Endometrial microvascular endothelial cells (primary cell): ENCODE results near the gene LRP1B. TPM values are rescaled to one million over a fixed set of nuclear protein-coding genes. Genes with fewer than 3 reads are reported as not detected.

Experiments used
- in situ Hi-C: cut with HindIII; loops from 2 replicates; pipeline ENCODE4 v1.10.0; 2017; ENCODE audit warnings: low sequenced_read_pairs, low pct_unique_long_range_greater_than_20kb; ENCODE audit errors: inconsistent ontology term
- total RNA-seq: library from RNA; depleted of rRNA; stranded (reverse); fragments of >200 nt; gene quantifications from one replicate; pipeline ENCODE4 v1.2.3, GENCODE V29; 2015; ENCODE audit errors: inconsistent ontology term

The LRP1B gene
- total RNA-seq, 1 donor from 2014 or later: not detected

DNA sequence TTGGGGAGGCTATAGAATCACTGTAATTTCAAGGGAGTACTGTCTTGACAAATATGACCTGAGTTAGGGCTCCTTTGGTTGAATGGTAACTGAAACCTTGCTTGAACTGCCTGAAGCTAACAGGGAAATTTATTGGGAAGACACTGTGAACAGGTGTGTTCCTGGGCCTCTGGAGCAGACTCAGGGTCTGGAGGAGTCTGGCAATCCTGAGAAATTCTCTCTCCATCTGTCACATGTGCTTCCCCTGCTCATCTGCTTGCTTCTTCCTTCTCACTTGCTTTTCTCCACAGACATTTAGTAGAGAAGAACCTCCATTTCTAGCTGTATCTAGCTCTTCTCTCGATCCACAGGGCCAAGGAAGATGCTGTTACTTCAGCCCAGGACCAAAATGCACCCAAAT is 476.5 kb downstream of the LRP1B start:
- in situ Hi-C loops: no loop called here

DNA sequence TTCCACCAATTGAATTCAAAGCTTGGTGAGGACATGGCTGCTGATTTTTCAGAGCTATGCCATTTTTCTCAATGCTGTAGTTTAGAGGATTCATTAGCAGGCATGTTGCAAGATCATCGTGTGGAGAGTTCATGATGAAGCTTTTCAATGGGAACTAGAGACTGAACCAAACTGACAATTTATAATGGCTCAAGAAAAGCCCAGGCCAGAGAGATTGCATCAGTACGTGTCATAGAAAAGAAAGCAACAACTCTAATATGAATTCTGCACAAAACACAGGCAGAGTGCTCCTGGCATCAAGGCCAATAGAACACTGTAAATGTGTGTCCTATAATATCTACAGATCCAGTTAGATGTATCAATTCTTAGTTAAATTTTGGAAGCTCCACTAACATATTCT is 477.6 kb downstream of the LRP1B start:
- in situ Hi-C loops: no loop called here

DNA sequence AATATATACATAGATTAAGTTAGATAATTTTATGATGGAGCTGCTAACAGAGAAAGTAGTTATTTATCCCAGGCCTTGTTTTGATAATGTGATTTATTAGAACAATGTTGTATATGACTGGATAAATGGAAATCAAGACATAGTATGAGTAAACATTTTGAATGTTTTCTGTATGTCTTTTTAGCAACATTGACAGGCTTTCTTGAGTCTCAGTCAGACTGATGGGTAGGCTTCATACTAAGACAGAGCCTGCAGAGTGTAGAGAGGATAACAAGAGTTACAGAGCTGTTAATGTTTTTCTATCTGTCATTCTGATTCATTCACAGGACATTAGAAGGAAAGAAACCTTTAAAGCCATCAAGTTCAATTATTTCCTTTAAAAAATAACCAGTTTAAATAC is 478.5 kb downstream of the LRP1B start:
- in situ Hi-C loops: no loop called here

DNA sequence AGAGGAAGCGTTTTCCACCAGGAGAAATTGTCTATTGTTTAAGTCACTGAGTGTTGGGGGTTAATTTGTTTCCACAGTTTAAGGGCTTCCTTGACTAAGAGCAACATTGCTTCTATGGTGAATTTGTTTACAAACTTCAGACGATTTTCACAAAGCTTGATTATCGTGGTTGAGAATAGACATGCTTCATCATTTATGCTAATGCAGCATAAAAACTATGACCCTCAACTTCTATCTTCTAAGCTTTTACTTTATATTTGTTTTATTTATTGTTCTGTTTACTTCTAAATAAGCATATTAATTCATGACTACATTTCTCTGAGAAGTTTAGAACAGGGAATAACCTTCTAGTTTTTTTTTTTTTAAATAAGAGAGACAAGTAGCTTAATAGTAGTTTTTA is 483.5 kb downstream of the LRP1B start:
- in situ Hi-C loops: no loop called here

DNA sequence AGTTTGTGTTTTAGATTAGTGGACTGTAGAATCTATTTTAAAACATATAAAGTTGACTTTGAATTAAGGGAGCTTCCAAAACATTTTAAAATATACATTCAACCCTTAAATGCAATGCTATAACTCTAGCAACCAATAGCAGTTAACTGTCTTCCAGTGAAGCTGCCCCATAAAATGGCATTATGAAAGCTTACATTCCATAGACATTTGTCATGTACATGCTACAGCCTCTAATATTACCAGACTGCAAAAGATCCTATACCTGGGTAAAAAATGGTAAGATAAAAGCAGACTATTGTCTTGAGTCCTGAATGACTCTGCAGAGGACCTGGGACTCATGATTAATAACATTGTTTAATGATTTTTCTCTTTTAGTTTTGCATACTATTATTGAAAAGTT is 489.4 kb downstream of the LRP1B start:
- in situ Hi-C loops: no loop called here

DNA sequence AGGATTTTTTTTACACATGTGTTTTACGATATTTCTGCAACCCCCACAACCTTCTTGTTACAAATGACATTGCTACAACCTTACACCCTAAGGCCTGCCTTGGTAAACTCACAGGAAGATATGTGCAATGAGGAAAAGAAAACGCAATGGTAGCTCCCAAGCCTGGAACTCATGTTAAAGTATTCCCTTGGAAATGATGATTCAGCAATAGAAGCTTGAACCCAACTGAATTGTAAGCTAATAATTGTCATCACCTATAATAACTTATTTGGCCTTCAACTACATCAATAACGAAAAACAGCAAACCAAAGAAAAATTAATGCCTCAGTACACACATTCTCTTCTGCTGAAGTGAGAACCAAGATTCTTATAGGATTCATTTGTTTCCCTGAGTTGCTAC is 491.0 kb downstream of the LRP1B start:
- in situ Hi-C loops: no loop called here

DNA sequence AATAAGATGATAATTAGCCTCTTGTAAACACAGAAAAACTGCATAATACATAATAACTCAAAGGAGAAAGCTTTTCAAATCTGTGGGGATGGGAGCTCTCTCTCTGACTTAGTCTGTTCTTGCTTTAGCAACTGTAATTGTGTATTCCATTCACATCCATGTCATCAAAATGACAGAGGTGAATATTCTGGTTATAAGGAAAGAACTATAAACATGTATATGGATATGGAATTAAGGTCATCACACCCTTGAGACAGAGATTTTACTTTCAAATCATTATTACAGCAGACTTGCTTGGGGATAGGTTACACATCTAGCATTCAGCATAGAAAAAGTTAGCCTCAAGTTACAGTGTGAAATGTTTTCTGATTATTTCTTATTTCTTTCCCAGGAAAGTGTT is 497.7 kb downstream of the LRP1B start:
- in situ Hi-C loops: no loop called here

DNA sequence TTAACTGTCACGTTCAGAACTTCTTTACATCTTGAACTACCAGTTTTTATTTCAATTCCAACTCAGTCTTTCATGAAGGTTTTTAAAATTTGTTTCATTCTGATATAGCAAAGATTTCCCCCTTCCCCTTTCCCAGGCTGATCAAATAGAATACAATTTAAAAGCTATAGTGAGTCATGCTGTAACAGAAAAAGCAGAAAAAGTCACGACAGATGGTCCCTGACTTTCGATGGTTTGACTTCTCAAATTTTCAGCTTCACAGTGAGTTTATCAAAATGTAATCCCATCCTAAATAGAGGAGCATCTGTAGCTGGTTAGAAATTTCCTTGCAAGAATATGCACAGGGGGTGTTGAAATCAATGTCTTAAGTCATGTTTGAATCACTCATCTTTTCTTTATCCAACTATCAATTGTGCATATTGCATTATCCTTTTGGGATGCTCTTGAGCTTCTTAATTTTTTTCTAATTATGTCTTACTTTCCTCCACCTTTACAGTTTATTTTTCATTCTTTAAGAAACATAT is 500.3 kb downstream of the LRP1B start:
- in situ Hi-C loops: no loop called here

DNA sequence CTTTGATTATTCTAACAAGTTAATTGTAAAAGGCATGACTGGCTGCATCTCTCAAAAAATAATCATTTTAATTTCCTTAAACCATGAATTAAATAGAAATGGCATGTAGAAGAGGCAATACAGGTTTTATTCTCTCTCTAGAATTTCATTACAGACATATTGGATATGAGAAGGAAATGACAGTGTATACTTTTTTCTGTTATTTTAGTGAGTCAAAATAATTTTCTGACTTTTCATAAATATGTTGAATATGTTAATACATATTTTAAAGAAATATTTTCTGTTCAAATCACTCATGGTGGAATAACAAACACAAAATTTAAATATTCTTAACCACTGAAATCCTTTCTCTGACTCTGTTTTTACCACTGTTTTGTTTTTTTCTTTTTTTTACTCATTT is 510.4 kb downstream of the LRP1B start:
- in situ Hi-C loops: no loop called here

DNA sequence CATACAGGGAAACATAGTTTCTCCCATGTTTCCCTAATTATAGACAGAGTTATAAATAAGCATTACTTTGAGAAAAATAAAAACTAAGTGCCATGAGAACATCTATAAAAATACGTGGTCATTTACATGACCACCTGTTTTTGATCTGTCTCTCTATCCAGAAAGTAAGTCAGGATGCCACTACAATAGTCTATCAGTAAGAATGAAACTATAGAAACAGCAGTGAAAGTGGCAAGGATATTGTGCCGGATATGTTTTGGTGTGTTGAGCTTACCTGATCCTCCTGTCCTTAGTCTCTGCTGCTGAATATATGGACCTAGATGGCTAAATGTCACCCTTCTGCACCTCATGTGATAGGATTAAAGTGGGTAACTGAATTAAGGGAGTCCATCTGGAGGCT is 512.4 kb downstream of the LRP1B start:
- in situ Hi-C loops: no loop called here

DNA sequence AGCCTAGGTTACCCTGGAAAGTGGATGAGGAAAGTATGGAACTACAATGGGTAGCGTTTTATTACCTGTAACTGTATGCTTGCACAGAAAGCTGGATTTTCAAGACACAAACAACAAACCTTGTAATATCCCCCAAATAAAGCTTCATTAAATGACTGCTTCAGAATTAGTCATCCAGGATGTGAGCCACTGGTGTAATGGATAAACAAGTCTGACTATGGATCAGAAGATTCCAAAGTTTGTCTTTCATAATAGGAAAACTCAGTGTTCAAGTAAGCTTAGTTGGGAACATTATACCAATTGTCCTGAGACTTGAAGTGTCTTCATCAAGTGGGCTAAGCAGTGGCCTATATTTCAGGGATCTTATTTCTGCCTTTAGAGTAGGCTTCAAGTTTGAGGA is 518.8 kb downstream of the LRP1B start:
- in situ Hi-C loops: no loop called here

DNA sequence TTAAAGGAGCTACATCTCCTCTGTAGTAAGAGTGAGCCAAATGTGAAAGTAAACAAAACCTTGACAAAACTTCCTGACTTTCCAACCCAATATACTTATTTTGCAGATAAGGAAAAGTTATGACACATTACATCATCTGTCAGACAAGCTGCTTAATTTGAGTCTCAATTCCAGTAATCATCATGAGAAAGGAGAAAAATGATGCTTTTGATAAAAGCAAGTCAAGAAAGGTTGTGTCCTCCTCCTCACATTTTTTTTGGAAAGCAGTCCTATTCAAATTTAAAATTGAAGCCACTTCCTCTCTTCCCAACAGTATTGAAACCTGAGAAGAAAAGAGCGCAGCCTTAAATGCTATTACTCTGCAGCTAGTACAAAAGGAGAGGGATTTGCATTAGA is 519.6 kb downstream of the LRP1B start:
- in situ Hi-C loops: no loop called here

DNA sequence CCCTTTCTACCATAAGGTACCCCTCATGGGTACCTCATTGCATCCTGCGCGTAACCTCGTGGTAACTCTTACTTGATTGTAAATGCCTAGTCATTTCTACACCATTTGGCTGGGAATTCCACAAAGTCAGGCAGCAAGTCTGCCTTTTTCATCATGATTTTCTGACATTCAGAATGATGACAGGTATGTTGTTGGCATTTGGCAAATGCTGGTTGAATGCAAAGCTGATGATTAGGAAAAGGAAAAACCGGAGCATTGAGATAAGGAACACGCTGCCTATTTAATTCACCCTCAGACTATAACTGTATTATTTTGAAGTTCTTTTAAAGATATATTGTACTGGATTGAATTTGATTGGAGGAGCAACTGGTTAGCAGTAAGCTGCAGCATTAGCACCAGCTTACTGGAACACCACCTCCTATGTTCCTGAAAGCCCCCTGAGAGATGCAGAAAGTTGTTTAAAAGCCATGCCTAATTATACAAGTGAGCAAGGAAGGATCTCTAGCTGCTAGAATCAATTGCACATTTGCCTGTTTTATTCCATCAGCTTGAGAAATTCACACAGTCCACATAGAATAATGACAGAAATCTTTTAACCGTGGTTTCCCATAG is 520.1 kb downstream of the LRP1B start:
- in situ Hi-C loops: no loop called here

DNA sequence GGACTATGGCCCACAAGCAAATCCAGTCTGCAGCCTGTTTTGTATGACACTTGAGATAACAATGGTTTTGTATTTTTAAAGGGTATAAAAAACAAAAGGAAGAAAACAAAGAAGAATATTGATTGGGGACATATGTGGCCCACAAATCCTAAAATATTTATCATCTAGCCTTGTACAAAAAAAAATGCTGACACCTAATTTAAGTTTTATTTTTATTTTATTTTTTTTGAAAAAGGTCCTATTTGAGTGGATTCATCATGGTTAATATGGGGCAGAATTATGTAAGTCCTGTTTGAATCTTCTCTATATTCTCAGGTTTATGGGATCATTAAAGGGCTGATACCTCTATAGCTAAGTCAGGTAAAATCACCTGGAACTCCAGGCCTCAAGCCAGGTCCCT is 525.7 kb downstream of the LRP1B start:
- in situ Hi-C loops: no loop called here

DNA sequence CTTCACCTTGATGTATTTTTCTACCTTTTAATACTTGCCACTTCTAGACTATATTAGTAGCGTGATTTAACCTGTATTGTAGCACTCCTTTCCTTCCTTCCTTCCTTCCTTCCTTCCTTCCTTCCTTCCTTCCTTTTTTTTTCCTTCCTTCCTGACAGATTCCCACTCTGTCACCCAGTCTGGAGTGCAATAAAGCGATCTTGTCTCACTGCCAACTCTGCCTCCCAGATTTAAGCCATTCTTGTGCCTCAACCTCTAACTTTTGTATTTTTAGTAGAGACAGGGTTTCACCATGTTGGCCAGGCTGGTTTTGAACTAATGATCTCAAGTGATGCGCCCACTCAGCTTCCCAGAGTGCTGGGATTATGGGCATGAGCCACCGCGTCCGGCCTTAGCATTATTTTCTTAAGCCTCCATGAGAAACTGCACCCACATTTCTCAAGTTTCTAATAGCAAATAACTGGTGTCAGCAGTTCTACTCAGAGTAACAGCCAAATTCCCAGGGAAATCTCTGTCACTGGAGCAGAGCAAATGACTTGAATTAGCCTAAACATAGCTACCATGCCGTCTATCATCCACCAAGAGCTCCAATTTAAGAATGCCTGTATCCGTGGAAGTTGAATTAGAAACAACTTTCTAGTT is 529.2 kb downstream of the LRP1B start:
- in situ Hi-C loops: no loop called here

DNA sequence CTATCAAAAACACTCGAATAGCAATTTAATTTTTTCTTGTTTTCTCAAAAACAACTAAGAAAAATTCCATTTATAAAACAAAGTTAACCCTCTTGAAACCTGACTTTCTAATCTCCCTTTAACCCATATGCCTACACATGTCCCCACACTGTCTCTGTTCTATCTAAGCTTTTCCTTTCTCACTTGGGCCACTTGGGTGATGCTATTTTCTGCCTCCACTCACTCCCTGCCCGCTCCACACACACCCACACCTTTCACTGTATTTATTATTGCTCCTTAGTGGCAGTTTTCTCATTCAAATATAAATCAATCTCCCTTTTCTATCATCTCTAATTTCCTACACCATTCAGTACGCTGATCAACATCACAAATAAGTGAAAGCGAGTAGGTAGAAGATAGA is 531.1 kb downstream of the LRP1B start:
- in situ Hi-C loops: no loop called here

DNA sequence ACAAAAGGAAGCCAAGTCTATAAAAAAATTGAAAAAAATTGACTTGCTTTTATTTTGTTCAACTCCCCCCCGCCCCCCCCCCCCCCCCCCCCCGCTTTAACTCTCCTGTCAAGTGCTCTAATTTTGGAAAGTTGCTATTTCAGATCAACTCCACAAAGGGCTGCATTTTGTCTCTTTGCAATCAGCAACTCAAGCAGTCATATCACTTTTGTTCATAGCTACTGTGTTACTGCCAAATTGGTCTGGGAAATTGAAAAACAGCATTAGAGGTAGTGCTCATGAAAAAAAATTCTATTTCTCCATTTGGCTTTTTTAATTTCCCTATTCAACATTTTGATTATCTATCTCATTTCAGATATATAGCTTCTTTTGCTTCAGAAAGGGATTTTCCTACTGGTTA is 531.8 kb downstream of the LRP1B start:
- in situ Hi-C loops: no loop called here

DNA sequence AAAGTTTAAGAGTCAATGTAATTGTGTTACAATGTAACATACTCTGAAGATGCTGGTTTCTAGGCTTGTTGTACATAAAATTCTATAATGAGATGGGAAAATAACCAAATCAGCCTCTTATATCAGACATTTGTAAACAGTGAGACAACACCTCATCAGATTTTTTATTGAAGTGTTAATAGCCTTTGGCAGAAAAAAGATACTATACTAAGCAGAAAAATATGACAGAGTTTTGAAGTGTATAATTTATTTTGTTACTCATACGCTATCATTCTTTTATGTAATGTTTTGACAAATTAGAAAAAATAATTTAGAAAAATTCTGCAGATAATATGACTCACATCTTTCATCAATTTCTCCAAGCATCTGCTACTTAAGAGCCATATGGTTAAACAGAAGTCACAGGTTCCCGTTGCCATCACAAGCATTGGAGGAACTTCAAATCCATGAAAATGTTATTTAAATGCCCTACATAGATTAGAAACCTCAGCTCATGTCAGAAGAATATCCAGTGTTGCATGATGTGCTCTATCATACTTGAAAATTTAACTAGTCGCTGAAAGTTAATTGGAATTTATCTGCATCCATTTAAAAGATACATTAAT is 535.4 kb downstream of the LRP1B start:
- in situ Hi-C loops: no loop called here

DNA sequence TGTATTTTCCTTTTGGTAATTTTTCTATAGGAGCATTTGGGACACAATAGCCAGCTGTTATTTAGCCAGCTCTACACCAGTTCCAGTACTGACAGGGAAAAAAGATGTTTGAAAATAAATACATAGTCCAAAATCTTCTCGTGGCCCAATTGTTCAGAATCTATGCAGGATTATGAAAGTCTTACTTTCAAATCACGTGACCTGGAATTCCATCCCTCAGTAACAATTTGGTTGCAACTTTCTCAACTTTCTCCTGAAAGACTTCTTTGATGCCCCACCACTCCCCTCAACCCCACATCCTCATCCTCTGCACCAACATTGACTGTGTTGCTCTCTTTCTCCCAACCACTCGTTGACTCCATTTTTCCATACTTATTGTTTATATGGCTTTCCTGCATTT is 539.0 kb downstream of the LRP1B start:
- in situ Hi-C loops: no loop called here

DNA sequence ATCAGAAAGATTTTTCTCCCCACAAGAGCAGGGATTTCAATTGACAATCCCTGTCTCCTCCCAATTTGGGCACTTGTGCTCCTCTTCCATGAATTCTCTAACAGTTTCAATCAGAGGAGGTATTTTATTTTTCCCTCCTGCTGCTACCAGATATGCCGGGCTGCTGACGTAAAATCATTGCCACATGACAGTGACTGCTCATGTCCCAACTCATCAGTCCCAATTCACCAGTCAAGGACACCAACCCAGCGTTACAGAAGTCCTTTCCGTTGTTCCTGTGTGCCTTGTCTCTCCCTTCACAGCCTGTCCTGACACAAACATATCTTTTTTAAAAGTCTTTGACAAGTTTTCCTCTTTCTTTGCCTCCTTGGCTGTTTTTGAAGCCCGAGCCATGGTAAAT is 540.2 kb downstream of the LRP1B start:
- in situ Hi-C loops: no loop called here
